Mesenchymal stem cell (in vitro differentiated cells and primary cell): Measurements from ENCODE around the gene PLXNA2.

Experiments
- DNase-seq: peaks from one replicate; pipeline ENCODE4 v3.0.0-alpha.2; 2013
- H2AFZ ChIP-seq: one replicate; pipeline ENCODE4 v1.6.1; 2013; ENCODE audit warnings: low read depth, mild to moderate bottlenecking, control low read depth, inconsistent platforms, low read length, moderate library complexity
- H2AK5ac ChIP-seq: 2 replicates; pipeline ENCODE4 v1.6.1; 2013; ENCODE audit warnings: low read length, moderate library complexity, mild to moderate bottlenecking, inconsistent platforms; ENCODE audit not compliant: severe bottlenecking
- H2BK120ac ChIP-seq: one replicate; pipeline ENCODE4 v1.6.1; 2013; ENCODE audit warnings: low read depth, mild to moderate bottlenecking, inconsistent platforms, low read length, moderate library complexity
- H2BK12ac ChIP-seq, 2 experiments: one replicate each; pipeline ENCODE4 v1.6.1; 2013; ENCODE audit warnings: inconsistent platforms in 2 of 2, low read length in 2 of 2, mild to moderate bottlenecking in 2 of 2, moderate library complexity in 2 of 2, control low read depth in 1 of 2
- H2BK15ac ChIP-seq: one replicate; pipeline ENCODE4 v1.6.1; 2013; ENCODE audit warnings: mild to moderate bottlenecking, low read depth, inconsistent platforms; ENCODE audit not compliant: poor library complexity, severe bottlenecking
- H2BK5ac ChIP-seq: 2 replicates; pipeline ENCODE4 v1.6.1; 2013; ENCODE audit warnings: low read depth, mild to moderate bottlenecking, low read length, control low read depth, inconsistent platforms; ENCODE audit not compliant: poor library complexity, severe bottlenecking
- H3K14ac ChIP-seq, 2 experiments: one replicate each; pipeline ENCODE4 v1.6.1; 2013; ENCODE audit warnings: inconsistent platforms in 2 of 2, low read length in 2 of 2, control low read depth in 1 of 2, mild to moderate bottlenecking in 1 of 2, moderate library complexity in 1 of 2
- H3K18ac ChIP-seq, 2 experiments: one replicate each; pipeline ENCODE4 v1.6.1; 2013; ENCODE audit warnings: inconsistent platforms in 2 of 2, low read length in 2 of 2, control low read depth in 1 of 2, low read depth in 1 of 2, mild to moderate bottlenecking in 1 of 2
- H3K23ac ChIP-seq, 2 experiments: one replicate each; pipeline ENCODE4 v1.6.1; 2013; ENCODE audit warnings: inconsistent platforms in 2 of 2, low read length in 2 of 2, mild to moderate bottlenecking in 2 of 2, moderate library complexity in 2 of 2, control low read depth in 1 of 2
- H3K27ac ChIP-seq: 2 replicates; pipeline ENCODE4 v1.5.1; 2013; ENCODE audit warnings: mild to moderate bottlenecking, moderate library complexity, low read length, control low read depth, inconsistent platforms; ENCODE audit not compliant: poor library complexity, severe bottlenecking
- H3K27me3 ChIP-seq, 2 experiments: 2 replicates each; pipeline versions ENCODE4 v1.6.1 to v1.7.0; 2013; ENCODE audit warnings: low read length in 2 of 2, mild to moderate bottlenecking in 2 of 2, moderate library complexity in 2 of 2, control low read depth in 1 of 2, inconsistent platforms in 1 of 2; ENCODE audit not compliant: control insufficient read depth in 1 of 2, insufficient read depth in 1 of 2
- H3K36me3 ChIP-seq, 2 experiments: 2 replicates each; pipeline versions ENCODE4 v1.6.1 to v1.7.0; 2013; ENCODE audit warnings: low read length in 2 of 2, control low read depth in 1 of 2, inconsistent platforms in 1 of 2, low read depth in 1 of 2, mild to moderate bottlenecking in 1 of 2; ENCODE audit not compliant: insufficient read depth in 2 of 2, control insufficient read depth in 1 of 2
- H3K4ac ChIP-seq, 2 experiments: one replicate each; pipeline ENCODE4 v1.6.1; 2013; ENCODE audit warnings: inconsistent platforms in 2 of 2, low read length in 2 of 2, mild to moderate bottlenecking in 2 of 2, moderate library complexity in 2 of 2, control low read depth in 1 of 2, low read depth in 1 of 2
- H3K4me1 ChIP-seq: 2 replicates; pipeline ENCODE4 v1.6.1; 2013; ENCODE audit warnings: low read depth, low read length, control low read depth; ENCODE audit not compliant: control insufficient read depth, insufficient read depth
- H3K4me2 ChIP-seq: 2 replicates; pipeline ENCODE4 v1.6.1; 2013; ENCODE audit warnings: low read length, mild to moderate bottlenecking, inconsistent platforms; ENCODE audit not compliant: poor library complexity, severe bottlenecking
- H3K4me3 ChIP-seq, 2 experiments: 2 replicates each; pipeline versions ENCODE4 v1.5.1 to v1.7.0; 2013; ENCODE audit warnings: low read length in 2 of 2, mild to moderate bottlenecking in 2 of 2, control low read depth in 1 of 2, low read depth in 1 of 2; ENCODE audit not compliant: insufficient read depth in 1 of 2
- H3K79me1 ChIP-seq: replicated peaks from 2 replicates; pipeline ENCODE4 v1.6.1; 2013; ENCODE audit warnings: mild to moderate bottlenecking, control low read depth, low read length, inconsistent platforms; ENCODE audit not compliant: poor library complexity, severe bottlenecking
- H3K9ac ChIP-seq: 2 replicates; pipeline ENCODE4 v1.7.0; 2013; ENCODE audit warnings: mild to moderate bottlenecking, low read length, moderate library complexity
- H3K9me3 ChIP-seq: 2 replicates; pipeline ENCODE4 v1.7.0; 2013; ENCODE audit warnings: mild to moderate bottlenecking, low read length; ENCODE audit not compliant: control insufficient read depth
- H4K8ac ChIP-seq: one replicate; pipeline ENCODE4 v1.6.1; 2013; ENCODE audit warnings: inconsistent platforms, mild to moderate bottlenecking, low read length, moderate library complexity
- H4K91ac ChIP-seq: one replicate; pipeline ENCODE4 v1.6.1; 2013; ENCODE audit warnings: mild to moderate bottlenecking, low read length, inconsistent platforms
- WGBS: methylation state at CpG from one replicate; pipeline ENCODE4 v1.1.7; 2013; ENCODE audit warnings: mixed read lengths; 5-methylcytosine and 5-hydroxymethylcytosine counted together

Gene PLXNA2

GRCh38 chr1:208189716-208190115 is 54.5 kb downstream of the PLXNA2 start:
- WGBS, result 100% methylated on average over 1 of the region's 4 CpGs
- H2BK5ac ChIP-seq, result no peak overlapping the region

GRCh38 chr1:208189183-208189582 is 55.0 kb downstream of the PLXNA2 start:
- no peaks in the 10 kb centered on the region for H3K9me3 ChIP-seq
- 33% methylated on average over 2 of the region's 2 CpGs for WGBS
- peak overlapping the region in 1 of 2 experiments; percentile 3 for H2BK12ac ChIP-seq
- no peak overlapping the region for H2BK5ac ChIP-seq
- no peak overlapping the region for H2BK15ac ChIP-seq
- no peak overlapping the region for H3K23ac ChIP-seq
- H3K36me3 ChIP-seq, result peaks cover 0 to 4% of the 10 kb centered on the region in 2 experiments
- no peak overlapping the region for H3K4ac ChIP-seq
- no peak overlapping the region for H3K4me2 ChIP-seq
- no peak overlapping the region for H2AK5ac ChIP-seq
- H3K27me3 ChIP-seq, result no peaks in the 10 kb centered on the region
- H3K18ac ChIP-seq, result no peak overlapping the region
- H3K4me3 ChIP-seq, result no peak overlapping the region
- no peak overlapping the region for H3K14ac ChIP-seq
- no peak overlapping the region for H4K91ac ChIP-seq
- H3K9ac ChIP-seq, result no peak overlapping the region
- no peak overlapping the region for H4K8ac ChIP-seq
- no peak overlapping the region for H2BK120ac ChIP-seq
- no peak overlapping the region for H2AFZ ChIP-seq
- H3K27ac ChIP-seq, result no peak overlapping the region
- H3K79me1 ChIP-seq, result no peaks in the 10 kb centered on the region
- H3K4me1 ChIP-seq, result peaks cover 14% of the 10 kb centered on the region
- no peak for DNase-seq

More at GRCh38 chr1:208189716-208190115, 54.5 kb downstream of the PLXNA2 start:
- DNase-seq, result no peak
- H3K18ac ChIP-seq, result peak overlapping the region in 1 of 2 experiments; percentile 16
- H3K4ac ChIP-seq, result no peak overlapping the region
- no peak overlapping the region for H3K4me3 ChIP-seq
- no peaks in the 10 kb centered on the region for H3K27me3 ChIP-seq
- no peaks in the 10 kb centered on the region for H3K79me1 ChIP-seq
- no peaks in the 10 kb centered on the region for H3K9me3 ChIP-seq
- peaks cover 0 to 4% of the 10 kb centered on the region in 2 experiments for H3K36me3 ChIP-seq
- no peak overlapping the region for H3K23ac ChIP-seq
- no peak overlapping the region for H2BK15ac ChIP-seq
- no peak overlapping the region for H3K4me2 ChIP-seq
- no peak overlapping the region for H4K91ac ChIP-seq
- H4K8ac ChIP-seq, result no peak overlapping the region
- H2BK12ac ChIP-seq, result no peak overlapping the region
- H3K14ac ChIP-seq, result no peak overlapping the region
- no peak overlapping the region for H3K27ac ChIP-seq
- no peak overlapping the region for H3K9ac ChIP-seq
- peaks cover 9% of the 10 kb centered on the region for H3K4me1 ChIP-seq
- no peak overlapping the region for H2AFZ ChIP-seq
- H2BK120ac ChIP-seq, result peak overlapping the region; percentile 64
- H2AK5ac ChIP-seq, result no peak overlapping the region

GRCh38 chr1:208188607-208189006 is 55.6 kb downstream of the PLXNA2 start:
- Histone ChIP-seq H3K36me3 (peaks cover 0 to 4% of the 10 kb centered on the region in 2 experiments), H3K23ac (no peak overlapping the region), H3K4ac (peak overlapping the region in 1 of 2 experiments; percentile 7), H2AK5ac (no peak overlapping the region), H3K27ac (no peak overlapping the region), H2BK15ac (no peak overlapping the region), H3K9ac (no peak overlapping the region), H3K4me1 (peaks cover 16% of the 10 kb centered on the region), H3K27me3 (no peaks in the 10 kb centered on the region), H2BK12ac (peak overlapping the region in 1 of 2 experiments; percentile 40), H2BK5ac (no peak overlapping the region), H3K79me1 (no peaks in the 10 kb centered on the region), H3K4me2 (no peak overlapping the region), H3K18ac (no peak overlapping the region), H4K8ac (no peak overlapping the region), H3K4me3 (no peak overlapping the region), H4K91ac (no peak overlapping the region), H3K9me3 (no peaks in the 10 kb centered on the region), H2AFZ (no peak overlapping the region), H3K14ac (no peak overlapping the region), H2BK120ac (no peak overlapping the region)
- WGBS, result 100% methylated on average over 1 of the region's 1 CpG
- DNase-seq, result no peak

GRCh38 chr1:208187499-208188041 is 56.6 kb downstream of the PLXNA2 start:
- no peaks in the 10 kb centered on the region for H3K9me3 ChIP-seq
- no peak overlapping the region for H2BK120ac ChIP-seq
- no peak overlapping the region for H2BK12ac ChIP-seq
- H2AFZ ChIP-seq, result no peak overlapping the region
- H4K8ac ChIP-seq, result no peak overlapping the region
- 88% methylated on average over 7 of the region's 7 CpGs for WGBS
- no peak overlapping the region for H2BK5ac ChIP-seq
- no peak overlapping the region for H2BK15ac ChIP-seq
- no peak overlapping the region for H4K91ac ChIP-seq
- H3K79me1 ChIP-seq, result no peaks in the 10 kb centered on the region
- no peak overlapping the region for H3K14ac ChIP-seq
- H3K9ac ChIP-seq, result no peak overlapping the region
- H3K36me3 ChIP-seq, result peaks cover 0 to 4% of the 10 kb centered on the region in 2 experiments
- H3K4me2 ChIP-seq, result no peak overlapping the region
- DNase-seq, result no peak
- no peak overlapping the region for H2AK5ac ChIP-seq
- H3K23ac ChIP-seq, result no peak overlapping the region
- H3K27ac ChIP-seq, result no peak overlapping the region
- no peak overlapping the region for H3K4ac ChIP-seq
- peaks cover 16% of the 10 kb centered on the region for H3K4me1 ChIP-seq
- no peak overlapping the region for H3K4me3 ChIP-seq
- H3K27me3 ChIP-seq, result no peaks in the 10 kb centered on the region
- peak overlapping the region; percentile 9 to 11 for H3K18ac ChIP-seq
